ENCODE results near the gene CLTC.

CLTC gene

DNA sequence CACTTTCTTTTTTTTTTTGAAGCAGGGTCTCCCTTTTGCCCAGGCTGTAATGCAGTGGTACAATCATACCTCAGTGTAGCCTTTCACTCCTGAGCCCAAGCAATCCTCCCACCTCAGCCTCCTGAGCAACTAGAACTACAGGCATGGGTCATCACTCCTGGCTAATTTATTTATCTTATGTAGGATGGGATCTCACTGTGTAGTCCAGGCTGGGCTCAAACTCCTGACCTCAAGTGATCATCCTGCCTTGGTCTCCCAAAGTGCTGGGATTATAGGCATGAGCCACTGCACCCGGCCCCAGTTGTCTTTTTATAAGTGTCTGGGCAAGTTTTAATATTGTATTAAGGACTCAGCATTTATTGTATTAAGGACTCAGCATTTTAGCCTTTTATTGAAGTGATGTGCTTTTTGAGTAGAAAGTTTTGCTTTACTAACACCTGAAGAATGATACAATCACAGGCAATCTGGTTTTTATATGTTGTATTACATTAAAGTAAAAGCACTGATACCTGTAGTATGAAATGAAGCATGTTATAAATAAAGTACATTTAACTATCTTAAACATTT lies 110.7 kb downstream of the CLTC start:
- no peak for DNase-seq

- no peak for DNase-seq
Measured at GRCh38 chr17:59733697-59734096, 114.0 kb downstream of the CLTC start.

DNA sequence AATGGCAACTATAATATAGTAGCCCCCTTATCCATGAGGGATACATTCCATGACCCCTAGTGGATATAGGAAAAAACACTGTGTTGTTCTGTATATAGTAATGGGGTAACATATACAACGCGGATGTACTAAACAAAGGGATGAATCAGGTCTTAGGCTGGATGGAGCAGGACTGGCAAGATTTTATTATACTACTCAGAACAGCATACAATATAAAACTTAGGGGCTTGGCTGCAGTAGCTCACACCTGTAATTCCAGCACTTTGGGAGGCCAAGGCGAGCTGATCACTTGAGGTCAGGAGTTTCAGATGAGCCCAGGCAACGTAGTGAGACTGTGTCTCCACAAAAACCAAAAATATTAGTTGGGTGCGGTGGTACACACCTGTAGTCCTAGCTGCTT lies 114.5 kb downstream of the CLTC start:
- no peak for DNase-seq

GRCh38 chr17:59737324-59737723 lies 117.6 kb downstream of the CLTC start:
- DNase-seq: no peak

DNA sequence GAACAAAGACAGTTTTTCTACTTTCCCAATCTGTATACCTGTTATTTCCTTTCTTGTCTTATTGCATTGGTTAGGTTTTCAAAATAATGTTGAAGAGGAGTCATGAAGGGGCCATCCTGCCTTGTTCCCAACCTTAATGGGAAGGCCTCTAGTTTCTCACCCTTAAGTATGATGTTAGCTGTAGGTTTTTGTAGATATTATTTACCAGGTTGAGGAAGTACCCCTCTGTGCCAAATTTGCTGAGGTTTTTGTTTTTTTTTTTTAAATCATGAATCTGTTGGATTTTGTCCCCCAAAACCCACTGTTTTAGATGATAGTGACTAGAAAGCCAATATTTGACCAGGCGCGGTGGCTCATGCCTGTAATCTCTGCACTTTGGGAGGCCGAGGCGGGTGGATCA lies 124.1 kb downstream of the CLTC start:
- no peak for DNase-seq

DNA sequence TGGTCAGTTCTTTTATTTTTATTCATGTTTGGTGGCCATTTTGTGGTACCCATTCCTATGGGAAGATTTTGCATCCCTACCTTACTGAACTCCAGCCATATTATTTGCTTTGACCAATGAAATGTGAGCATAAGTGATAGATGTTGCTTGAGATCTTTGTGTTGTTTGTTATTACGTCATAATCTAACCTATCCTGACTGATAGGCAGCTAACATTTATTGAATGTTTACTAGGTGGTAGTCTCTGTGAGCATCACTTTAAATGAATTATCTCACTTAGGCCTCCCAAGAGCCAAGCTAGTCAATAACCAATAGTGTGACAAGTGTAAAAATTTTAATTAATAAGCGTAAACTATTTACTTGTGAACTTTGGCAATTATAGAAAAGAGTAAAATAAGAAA lies 125.3 kb downstream of the CLTC start:
- DNase-seq: no peak
